H1 (cell line): ENCODE measurements around the gene CLDN25. TPM values are rescaled to one million over a fixed set of nuclear protein-coding genes. Genes with fewer than 3 reads are reported as not detected.

Experiments
- CTCF ChIA-PET: fragments of 300-600 bp; sonication (Branson Sonifier 250); formaldehyde crosslinking; loops from one replicate; lab custom pipeline; 2021; ENCODE audit not compliant: partially characterized antibody; lab: Charles Lee
- POLR2A ChIA-PET: fragments of 300-600 bp; sonication (Branson Sonifier 250); formaldehyde crosslinking; loops from one replicate; lab custom pipeline; 2021; ENCODE audit warnings: inconsistent platforms; ENCODE audit not compliant: partially characterized antibody; lab: Charles Lee
- DNase-seq, 2 experiments: peaks; one replicate each; pipeline versions ENCODE4 v3.0.0 to v3.0.0-alpha.2; 2010 to 2022; ENCODE audit warnings: low spot score in 2 of 2, low read depth in 1 of 2, mixed read lengths in 1 of 2
- FAIRE-seq: peaks from 2 replicates; lab custom pipeline; 2011; peaks lifted over from hg19 to GRCh38; lab: Jason Lieb, UNC
- H2AFZ ChIP-seq: 2 replicates; pipeline ENCODE4 v1.8.1; 2012; ENCODE audit warnings: low read length, inconsistent platforms
- H2AK5ac ChIP-seq: 2 replicates; pipeline ENCODE4 v1.6.1; 2013; ENCODE audit warnings: low read depth, low read length
- H2BK120ac ChIP-seq: replicated peaks from 2 replicates; pipeline ENCODE3; 2013; ENCODE audit warnings: low read depth, low read length, inconsistent platforms
- H2BK12ac ChIP-seq: 2 replicates; pipeline ENCODE4 v1.6.1; 2013; ENCODE audit warnings: low read depth, low read length
- H2BK15ac ChIP-seq: 2 replicates; pipeline ENCODE4 v1.6.1; 2013; ENCODE audit warnings: low read length
- H2BK20ac ChIP-seq: 2 replicates; pipeline ENCODE4 v1.6.1; 2013; ENCODE audit warnings: low read length
- H2BK5ac ChIP-seq: 2 replicates; pipeline ENCODE4 v1.6.1; 2013; ENCODE audit warnings: low read depth, low read length
- H3K14ac ChIP-seq: 2 replicates; pipeline ENCODE4 v1.6.1; 2013; ENCODE audit warnings: inconsistent platforms; ENCODE audit not compliant: insufficient read length
- H3K18ac ChIP-seq: 2 replicates; pipeline ENCODE4 v1.6.1; 2013; ENCODE audit warnings: low read length; ENCODE audit errors: extremely low read depth
- H3K23ac ChIP-seq: 2 replicates; pipeline ENCODE4 v1.6.1; 2013; ENCODE audit warnings: inconsistent platforms; ENCODE audit not compliant: insufficient read length
- H3K23me2 ChIP-seq: 2 replicates; pipeline ENCODE4 v1.6.1; 2013; ENCODE audit warnings: low read depth, low read length
- H3K27ac ChIP-seq: 2 replicates; pipeline ENCODE4 v1.6.1; 2011; ENCODE audit warnings: low read depth, low read length, inconsistent platforms
- H3K27me3 ChIP-seq, 4 experiments: replicated peaks in 1 of 4; 1 replicate in 1 of 4; 2 replicates in 3 of 4; pipeline versions ENCODE4 v1.6.1 to v1.8.1; 2011 to 2013; ENCODE audit warnings: low read length in 3 of 4, mild to moderate bottlenecking in 3 of 4, inconsistent platforms in 2 of 4, mixed read lengths in 2 of 4, moderate library complexity in 1 of 4; ENCODE audit not compliant: control insufficient read depth in 3 of 4, insufficient read depth in 3 of 4; ENCODE audit errors: extremely low read depth in 1 of 4
- H3K36me3 ChIP-seq, 4 experiments: 2 replicates each; pipeline versions ENCODE4 v1.6.1 to v1.8.1; 2011 to 2013; ENCODE audit warnings: mild to moderate bottlenecking in 4 of 4, low read length in 3 of 4, moderate library complexity in 2 of 4, control low read depth in 1 of 4, inconsistent platforms in 1 of 4; ENCODE audit not compliant: insufficient read depth in 4 of 4, control insufficient read depth in 2 of 4
- H3K4ac ChIP-seq: replicated peaks from 2 replicates; pipeline ENCODE3; 2013; ENCODE audit warnings: low read length, low read depth, mixed read lengths, inconsistent platforms; ENCODE audit not compliant: insufficient read length
- H3K4me1 ChIP-seq, 4 experiments: replicated peaks in 1 of 4; 1 replicate in 1 of 4; 2 replicates in 3 of 4; pipeline versions ENCODE4 v1.6.1 to v1.8.1; 2011 to 2013; ENCODE audit warnings: low read length in 3 of 4, inconsistent platforms in 2 of 4, mixed read lengths in 1 of 4; ENCODE audit not compliant: insufficient read depth in 4 of 4, control insufficient read depth in 3 of 4
- H3K4me2 ChIP-seq, 2 experiments: 2 replicates each; pipeline versions ENCODE4 v1.6.1 to v1.8.1; 2011 to 2013; ENCODE audit warnings: low read depth in 2 of 2, low read length in 2 of 2, control low read depth in 1 of 2, inconsistent platforms in 1 of 2, mild to moderate bottlenecking in 1 of 2; ENCODE audit not compliant: insufficient read depth in 1 of 2
- H3K4me3 ChIP-seq, 4 experiments: fragments of 200-600, 300-600 bp in 1 of 4; sonication (generic), shearing (Covaris generic), sonication (Bioruptor Twin) in 1 of 4; 2 replicates each; pipeline versions ENCODE4 v1.5.1 to v1.8.1; 2011 to 2016; ENCODE audit warnings: low read length in 4 of 4, low read depth in 3 of 4, control low read depth in 2 of 4, inconsistent platforms in 2 of 4, mild to moderate bottlenecking in 2 of 4, mixed read lengths in 1 of 4, moderate library complexity in 1 of 4; ENCODE audit not compliant: insufficient read depth in 2 of 4; ENCODE audit errors: extremely low read depth in 1 of 4
- H3K56ac ChIP-seq: replicated peaks from 2 replicates; pipeline ENCODE3; 2013; ENCODE audit warnings: low read depth, mild to moderate bottlenecking, mixed read lengths, low read length, inconsistent platforms; ENCODE audit not compliant: insufficient read length
- H3K79me1 ChIP-seq: 2 replicates; pipeline ENCODE4 v1.6.1; 2013; ENCODE audit warnings: low read depth, low read length, control low read depth
- H3K79me2 ChIP-seq, 2 experiments: 2 replicates each; pipeline versions ENCODE4 v1.6.1 to v1.8.1; 2012 to 2013; ENCODE audit warnings: low read length in 2 of 2, mild to moderate bottlenecking in 2 of 2, inconsistent platforms in 1 of 2; ENCODE audit not compliant: insufficient read depth in 2 of 2, control insufficient read depth in 1 of 2
- H3K9ac ChIP-seq, 4 experiments: replicated peaks in 1 of 4; 1 replicate in 1 of 4; 2 replicates in 3 of 4; pipeline versions ENCODE4 v1.6.1 to v1.8.1; 2011 to 2013; ENCODE audit warnings: low read depth in 3 of 4, low read length in 3 of 4, control low read depth in 2 of 4, mild to moderate bottlenecking in 2 of 4, moderate library complexity in 2 of 4, inconsistent platforms in 1 of 4; ENCODE audit errors: extremely low read depth in 1 of 4
- H3K9me3 ChIP-seq, 2 experiments: 2 replicates each; pipeline versions ENCODE4 v1.6.1 to v1.8.1; 2012 to 2013; ENCODE audit warnings: mild to moderate bottlenecking in 2 of 2, moderate library complexity in 2 of 2, control low read depth in 1 of 2, inconsistent platforms in 1 of 2, low read depth in 1 of 2, low read length in 1 of 2, mixed read lengths in 1 of 2; ENCODE audit not compliant: insufficient read depth in 2 of 2
- H4K20me1 ChIP-seq, 2 experiments: replicated peaks in 1 of 2; 2 replicates each; pipeline versions ENCODE3 to v1.8.1; 2011 to 2013; ENCODE audit warnings: inconsistent platforms in 2 of 2, low read length in 2 of 2, mild to moderate bottlenecking in 1 of 2; ENCODE audit not compliant: insufficient read depth in 2 of 2, control insufficient read depth in 1 of 2
- H4K5ac ChIP-seq: 2 replicates; pipeline ENCODE4 v1.6.1; 2013; ENCODE audit warnings: low read length, low read depth, mixed read lengths, inconsistent platforms; ENCODE audit not compliant: insufficient read length
- H4K8ac ChIP-seq: 2 replicates; pipeline ENCODE4 v1.8.0; 2013; ENCODE audit warnings: mild to moderate bottlenecking, moderate library complexity, low read length, inconsistent platforms; ENCODE audit not compliant: insufficient read depth; ENCODE audit errors: extremely low read depth
- H4K91ac ChIP-seq: replicated peaks from 2 replicates; pipeline ENCODE3; 2013; ENCODE audit warnings: low read length, mixed read lengths, inconsistent platforms; ENCODE audit not compliant: insufficient read length
- CHD2 ChIP-seq: IDR thresholded peaks from 2 replicates; pipeline ENCODE4 v1.6.1; 2012; ENCODE audit warnings: low read length, improper control_type of control experiment
- WGBS, 2 experiments: shearing (Covaris generic) in 1 of 2; methylation state at CpG; one replicate each; pipeline versions ENCODE4 v1.1.6 to v1.1.7; 2013 to 2015; ENCODE audit warnings: low lambda C conversion rate in 2 of 2, mixed read lengths in 2 of 2, inconsistent platforms in 1 of 2, low coverage in 1 of 2, missing lambda C conversion rate in 1 of 2; ENCODE audit not compliant: insufficient replicate concordance in 2 of 2, insufficient coverage in 1 of 2, insufficient read length in 1 of 2; ENCODE audit errors: extremely low coverage in 1 of 2, missing lambda C conversion rate in 1 of 2; 5-methylcytosine and 5-hydroxymethylcytosine counted together
- polyA plus RNA-seq, 7 experiments: library from polyadenylated mRNA; depleted of rRNA in 3 of 7; stranded (reverse) in 5 of 7; unstranded in 2 of 7; fragments of >200 nt in 5 of 7; fragments of 200-250 nt in 2 of 7; gene quantifications; 1 replicate in 5 of 7; 2 replicates in 1 of 7; 4 replicates in 1 of 7; pipeline versions ENCODE4 v1.2.1 to v1.2.3, GENCODE V29; 2011 to 2013; ENCODE audit warnings: missing spikeins in 2 of 7, mixed read lengths in 2 of 7
- total RNA-seq: library from RNA; stranded (reverse); fragmentation: NEBNext Ultra II Directional; extraction: Animal tissue kit (Norgen Biotek cat#: 25700); gene quantifications from 2 replicates; pipeline ENCODE4 v1.2.1, GENCODE V29; 2021

CLDN25 gene
- total and polyA plus RNA-seq, 2 of the 8 experiments (the other 6 are each of a cell fraction or from before 2014, with no cell fraction given), result not detected

DNA sequence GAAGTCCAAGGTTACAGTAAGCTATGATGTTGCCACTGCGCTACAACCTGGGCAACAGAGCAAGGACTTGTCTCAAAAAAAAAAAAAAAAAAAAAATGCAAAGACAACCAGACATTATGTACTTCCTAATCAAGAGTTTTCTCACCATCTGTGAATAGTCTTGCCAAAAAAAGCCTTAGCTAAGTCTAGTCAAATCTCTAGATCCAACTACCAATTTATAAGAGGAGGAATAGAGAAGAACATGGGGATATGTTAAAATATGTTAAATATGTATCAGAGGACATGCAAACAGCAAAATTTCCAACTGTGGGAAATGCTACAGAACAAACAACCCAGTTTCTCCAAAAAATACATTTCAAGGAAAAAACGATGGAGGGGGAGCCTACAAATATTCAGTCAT lies 50.2 kb downstream of the CLDN25 start:
- POLR2A ChIA-PET, result interaction anchor here (0.8 kb wide), 1 partner anchor 9 kb away, joined by 4 read pairs; no protein-coding TSS in a partner anchor
- CTCF ChIA-PET, result interaction anchor here (0.6 to 2.3 kb wide), 2 partner anchors 23 to 86 kb away, joined by 4 to 7 read pairs; no protein-coding TSS in a partner anchor
- TF ChIP-seq CHD2, result no peak

More for the DNA sequence above, 50.2 kb downstream of the CLDN25 start:
- Histone ChIP-seq H4K20me1 (peaks cover 0 to 2% of the 10 kb centered on the region in 2 experiments), H3K56ac (no peak overlapping the region), H4K8ac (no peak overlapping the region), H2BK15ac (no peak overlapping the region), H3K79me1 (no peaks in the 10 kb centered on the region), H3K9me3 (no peaks in the 10 kb centered on the region), H3K4me3 (no peak overlapping the region), H2BK120ac (no peak overlapping the region), H3K27ac (no peak overlapping the region), H3K9ac (no peak overlapping the region), H3K4me2 (no peak overlapping the region), H2BK5ac (no peak overlapping the region), H3K4ac (no peak overlapping the region), H4K5ac (no peak overlapping the region), H3K18ac (no peak overlapping the region), H3K23me2 (no peaks in the 10 kb centered on the region), H3K79me2 (peaks cover 0 to 6% of the 10 kb centered on the region in 2 experiments; a peak in 1 of 4 replicates), H3K4me1 (no peaks in the 10 kb centered on the region), H2BK12ac (no peak overlapping the region), H3K36me3 (peaks cover 9 to 82% (median 51%) of the 10 kb centered on the region in 4 experiments), H3K27me3 (no peaks in the 10 kb centered on the region), H3K23ac (no peak overlapping the region), H2BK20ac (no peak overlapping the region), H4K91ac (no peak overlapping the region), H2AK5ac (no peak overlapping the region), H2AFZ (no peak overlapping the region), H3K14ac (no peak overlapping the region)
- DNase-seq (no peak), FAIRE-seq (no peak)
- WGBS, 2 experiments, result 67% methylated on average over 2 of the region's 2 CpGs; no CpG with 5 or more reads in 1 of the 2 experiments
